Measurements from ENCODE around the gene PPP1R26.
"Not testable (repeated sequence)": the region's sequence is repeated elsewhere in the genome, so short reads cannot be mapped to it uniquely, and the experiment has no call there.

PPP1R26 gene

GRCh38 chr9:135512904-135513303, 33.3 kb downstream of the PPP1R26 start:
- no peak overlapping the region for H3K4me3 Mint-ChIP-seq
- H3K36me3 Mint-ChIP-seq (ENCODE audit: low read depth): no peaks in the 10 kb centered on the region
- no peak overlapping the region for H3K27ac Mint-ChIP-seq

GRCh38 chr9:135513351-135513846, 33.8 kb downstream of the PPP1R26 start:
- no peak for DNase-seq (ENCODE audit: low spot score)
- Mint-ChIP-seq H3K27ac (no peak overlapping the region), H3K27me3 (ENCODE audit: low read depth) (peaks cover 12% of the 10 kb centered on the region), H3K4me3 (no peak overlapping the region), H3K9me3 (peaks cover 9% of the 10 kb centered on the region), H3K4me1 (ENCODE audit: low read depth) (peaks cover 13% of the 10 kb centered on the region), H3K36me3 (ENCODE audit: low read depth) (no peaks in the 10 kb centered on the region)

More at GRCh38 chr9:135512904-135513303, 33.3 kb downstream of the PPP1R26 start:
- DNase-seq (ENCODE audit: low spot score): no peak
- Mint-ChIP-seq H3K4me1 (ENCODE audit: low read depth) (peaks cover 13% of the 10 kb centered on the region), H3K9me3 (peaks cover 9% of the 10 kb centered on the region), H3K27me3 (ENCODE audit: low read depth) (peaks cover 9% of the 10 kb centered on the region)

GRCh38 chr9:135513906-135514305, 34.3 kb downstream of the PPP1R26 start:
- not testable (repeated sequence) for DNase-seq (ENCODE audit: low spot score); H3K36me3 Mint-ChIP-seq (ENCODE audit: low read depth); H3K9me3 Mint-ChIP-seq; H3K4me3 Mint-ChIP-seq; H3K27ac Mint-ChIP-seq
- Mint-ChIP-seq H3K27me3 (ENCODE audit: low read depth) (peaks cover 12% of the 10 kb centered on the region), H3K4me1 (ENCODE audit: low read depth) (peaks cover 13% of the 10 kb centered on the region)

- Mint-ChIP-seq H3K27ac (no peak overlapping the region), H3K36me3 (ENCODE audit: low read depth) (no peaks in the 10 kb centered on the region), H3K4me1 (ENCODE audit: low read depth) (peaks cover 13% of the 10 kb centered on the region), H3K4me3 (no peak overlapping the region), H3K9me3 (peaks cover under 1% of the 10 kb centered on the region), H3K27me3 (ENCODE audit: low read depth) (peaks cover 9% of the 10 kb centered on the region)
- DNase-seq (ENCODE audit: low spot score): no peak
These were observed 34.9 kb downstream of the PPP1R26 start for GRCh38 chr9:135514342-135515082.

- peaks cover 9% of the 10 kb centered on the region for H3K27me3 Mint-ChIP-seq (ENCODE audit: low read depth)
- peaks cover 13% of the 10 kb centered on the region for H3K4me1 Mint-ChIP-seq (ENCODE audit: low read depth)
- no peak overlapping the region for H3K4me3 Mint-ChIP-seq
- no peak overlapping the region for H3K27ac Mint-ChIP-seq
- no peak for DNase-seq (ENCODE audit: low spot score)
- no peaks in the 10 kb centered on the region for H3K9me3 Mint-ChIP-seq
- H3K36me3 Mint-ChIP-seq (ENCODE audit: low read depth): no peaks in the 10 kb centered on the region
These were observed 35.7 kb downstream of the PPP1R26 start for GRCh38 chr9:135515083-135515951.

GRCh38 chr9:135516132-135516860, 36.7 kb downstream of the PPP1R26 start:
- Mint-ChIP-seq H3K9me3 (no peaks in the 10 kb centered on the region), H3K27ac (no peak overlapping the region), H3K27me3 (ENCODE audit: low read depth) (peaks cover 9% of the 10 kb centered on the region), H3K4me3 (no peak overlapping the region), H3K4me1 (ENCODE audit: low read depth) (peaks cover 8% of the 10 kb centered on the region), H3K36me3 (ENCODE audit: low read depth) (no peaks in the 10 kb centered on the region)
- DNase-seq (ENCODE audit: low spot score): no peak

- peaks cover 9% of the 10 kb centered on the region for H3K27me3 Mint-ChIP-seq (ENCODE audit: low read depth)
These were observed 37.8 kb downstream of the PPP1R26 start for GRCh38 chr9:135517407-135517822.

GRCh38 chr9:135519179-135519971, 39.8 kb downstream of the PPP1R26 start:
- Mint-ChIP-seq H3K27ac (no peak overlapping the region), H3K4me1 (ENCODE audit: low read depth) (no peaks in the 10 kb centered on the region), H3K4me3 (no peak overlapping the region), H3K36me3 (ENCODE audit: low read depth) (no peaks in the 10 kb centered on the region), H3K9me3 (no peaks in the 10 kb centered on the region), H3K27me3 (ENCODE audit: low read depth) (peaks cover 9% of the 10 kb centered on the region)
- DNase-seq (ENCODE audit: low spot score): no peak

More at GRCh38 chr9:135517407-135517822, 37.8 kb downstream of the PPP1R26 start:
- Mint-ChIP-seq H3K4me1 (ENCODE audit: low read depth) (peaks cover 1% of the 10 kb centered on the region), H3K27ac (no peak overlapping the region), H3K36me3 (ENCODE audit: low read depth) (no peaks in the 10 kb centered on the region), H3K9me3 (no peaks in the 10 kb centered on the region), H3K4me3 (no peak overlapping the region)
- no peak for DNase-seq (ENCODE audit: low spot score)

GRCh38 chr9:135520916-135521607, 41.5 kb downstream of the PPP1R26 start, which contains the start of gene LCN1:
TSS of gene LCN1 (plus strand) at chr9:135521440. CDS start at chr9:135521498, 58 bp downstream.
- Mint-ChIP-seq H3K27ac (no peak within 1 kb of the TSS), H3K36me3 (ENCODE audit: low read depth) (no peaks in the 10 kb centered on the region), H3K9me3 (no peaks in the 10 kb centered on the region), H3K4me1 (ENCODE audit: low read depth) (no peaks in the 10 kb centered on the region), H3K4me3 (no peak within 1 kb of the TSS), H3K27me3 (ENCODE audit: low read depth) (peaks cover 9% of the 10 kb centered on the region)
- no peak for DNase-seq (ENCODE audit: low spot score)

- Mint-ChIP-seq H3K27me3 (ENCODE audit: low read depth) (peaks cover 9% of the 10 kb centered on the region), H3K27ac (no peak overlapping the region), H3K9me3 (no peaks in the 10 kb centered on the region), H3K4me3 (no peak overlapping the region), H3K36me3 (ENCODE audit: low read depth) (no peaks in the 10 kb centered on the region), H3K4me1 (ENCODE audit: low read depth) (no peaks in the 10 kb centered on the region)
- DNase-seq (ENCODE audit: low spot score): no peak
These were observed 42.1 kb downstream of the PPP1R26 start for GRCh38 chr9:135521608-135522095.

GRCh38 chr9:135522137-135522877, 42.7 kb downstream of the PPP1R26 start:
- peaks cover 9% of the 10 kb centered on the region for H3K27me3 Mint-ChIP-seq (ENCODE audit: low read depth)
- no peaks in the 10 kb centered on the region for H3K9me3 Mint-ChIP-seq
- no peaks in the 10 kb centered on the region for H3K36me3 Mint-ChIP-seq (ENCODE audit: low read depth)
- no peaks in the 10 kb centered on the region for H3K4me1 Mint-ChIP-seq (ENCODE audit: low read depth)
- no peak overlapping the region for H3K27ac Mint-ChIP-seq
- no peak for DNase-seq (ENCODE audit: low spot score)
- no peak overlapping the region for H3K4me3 Mint-ChIP-seq

GRCh38 chr9:135522931-135523330, 43.3 kb downstream of the PPP1R26 start:
- DNase-seq (ENCODE audit: low spot score): no peak
- H3K4me3 Mint-ChIP-seq: no peak overlapping the region

More at GRCh38 chr9:135522931-135523330, 43.3 kb downstream of the PPP1R26 start:
- no peaks in the 10 kb centered on the region for H3K9me3 Mint-ChIP-seq
- H3K36me3 Mint-ChIP-seq (ENCODE audit: low read depth): no peaks in the 10 kb centered on the region
- H3K27me3 Mint-ChIP-seq (ENCODE audit: low read depth): peaks cover 9% of the 10 kb centered on the region
- no peak overlapping the region for H3K27ac Mint-ChIP-seq
- H3K4me1 Mint-ChIP-seq (ENCODE audit: low read depth): no peaks in the 10 kb centered on the region
